HL-60 (cell line): ENCODE data around the gene ZC3H8.

ENCODE experiments used
- DNase-seq, 2 experiments: peaks; one replicate each; pipeline ENCODE4 v3.0.0-alpha.2; 2010 to 2020; ENCODE audit warnings: low read depth in 1 of 2, low spot score in 1 of 2
- H3K27ac ChIP-seq: fragments of 250-450 bp; sonication (Bioruptor Pico); replicated peaks from 2 replicates; pipeline ENCODE4 v1.5.1; 2020; ENCODE audit warnings: mild to moderate bottlenecking, moderate library complexity
- H3K27me3 ChIP-seq: fragments of 250-450 bp; sonication (Bioruptor Pico); 2 replicates; pipeline ENCODE4 v1.5.1; 2021; ENCODE audit warnings: mild to moderate bottlenecking, moderate library complexity; ENCODE audit not compliant: insufficient read depth, poor library complexity, severe bottlenecking
- H3K4me3 ChIP-seq: replicated peaks from 2 replicates; pipeline ENCODE4 v1.5.1; 2011; ENCODE audit warnings: mild to moderate bottlenecking, control low read depth, low read length; ENCODE audit not compliant: insufficient read depth
- CTCF ChIP-seq: IDR thresholded peaks from one replicate; pipeline ENCODE4 v1.5.1; 2011; ENCODE audit warnings: low read length, control low read depth, inconsistent platforms; ENCODE audit not compliant: insufficient read depth
- GABPA ChIP-seq: IDR thresholded peaks from 2 replicates; pipeline ENCODE4 v1.6.1; 2012; ENCODE audit warnings: low read depth
- POLR2AphosphoS5 ChIP-seq: IDR thresholded peaks from 2 replicates; pipeline ENCODE4 v1.6.1; 2012; ENCODE audit warnings: low read depth
- REST ChIP-seq: IDR thresholded peaks from 2 replicates; pipeline ENCODE4 v1.6.1; 2012; ENCODE audit warnings: low read depth; ENCODE audit not compliant: insufficient replicate concordance
- SPI1 ChIP-seq: IDR thresholded peaks from 2 replicates; pipeline ENCODE4 v1.6.1; 2012; ENCODE audit warnings: low read depth, mild to moderate bottlenecking, borderline replicate concordance

ZC3H8 gene

GRCh38 chr2:112174383-112174782 lies 80.5 kb downstream of the ZC3H8 start:
- H3K27me3 ChIP-seq = no peaks in the 10 kb centered on the region
- no peak overlapping the region for H3K4me3 ChIP-seq
- no peak for DNase-seq
- H3K27ac ChIP-seq = no peak overlapping the region
- TF ChIP-seq GABPA (no peak), REST (no peak), CTCF (no peak), SPI1 (no peak), POLR2AphosphoS5 (no peak)

- H3K27ac ChIP-seq = no peak overlapping the region
- DNase-seq = no peak
- H3K4me3 ChIP-seq = no peak overlapping the region
- TF ChIP-seq GABPA = no peak
- no peak for TF ChIP-seq REST
- no peak for TF ChIP-seq CTCF
- no peak for TF ChIP-seq SPI1
- no peak for TF ChIP-seq POLR2AphosphoS5
- H3K27me3 ChIP-seq = no peaks in the 10 kb centered on the region
These were observed 81.1 kb downstream of the ZC3H8 start for GRCh38 chr2:112173646-112174319.

GRCh38 chr2:112170495-112170894 lies 84.3 kb downstream of the ZC3H8 start:
- TF ChIP-seq REST (no peak), SPI1 (no peak), CTCF (no peak)

More at GRCh38 chr2:112170495-112170894, 84.3 kb downstream of the ZC3H8 start:
- H3K27me3 ChIP-seq = no peaks in the 10 kb centered on the region
- no peak overlapping the region for H3K4me3 ChIP-seq
- DNase-seq = no peak
- H3K27ac ChIP-seq = no peak overlapping the region
